Cardiac septum (tissue), 1 donor: ENCODE measurements around the gene LMTK2. TPM values are rescaled to one million over a fixed set of nuclear protein-coding genes. Genes with fewer than 3 reads are reported as not detected.

Experiments
- DNase-seq: peaks from one replicate; pipeline ENCODE4 v3.0.0-alpha.2; 2020; ENCODE audit warnings: low spot score
- intact Hi-C: fragments of 100-400 bp; cut with DNase I; formaldehyde crosslinking; loops from one replicate; pipeline ENCODE4 v1.14.0; 2022
- total RNA-seq: library from RNA; stranded (reverse); fragmentation: NEBNext Ultra II Directional; extraction: Animal tissue kit (Norgen Biotek cat#: 25700); gene quantifications from one replicate; pipeline ENCODE4 v1.2.1, GENCODE V29; 2021
- donor health status: DM: no; HTN: no; CAD: no.

Gene LMTK2
- total RNA-seq, 1 donor from 2014 or later = 28.3 TPM

DNA sequence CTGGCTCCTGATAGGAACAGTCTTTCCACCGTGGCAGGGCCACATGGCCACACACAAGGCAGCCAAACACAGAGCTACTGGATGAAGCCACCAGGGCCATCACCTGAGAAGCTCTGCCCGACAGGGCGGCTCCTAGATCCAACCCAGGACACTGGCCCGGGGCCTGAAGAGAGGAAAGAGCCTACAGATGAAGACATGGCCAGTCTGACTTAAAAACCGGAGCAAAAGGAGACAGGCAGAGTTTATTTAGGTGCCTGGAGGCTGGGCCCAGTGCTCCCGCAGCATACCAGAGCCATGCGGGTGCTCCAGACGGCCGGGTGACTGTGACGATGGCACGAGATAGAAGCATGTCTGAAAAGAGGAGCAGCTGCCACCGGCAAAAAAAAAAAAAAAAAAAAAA, 141.5 kb downstream of the LMTK2 start:
- no peak for DNase-seq
- intact Hi-C loops = no loop called here

DNA sequence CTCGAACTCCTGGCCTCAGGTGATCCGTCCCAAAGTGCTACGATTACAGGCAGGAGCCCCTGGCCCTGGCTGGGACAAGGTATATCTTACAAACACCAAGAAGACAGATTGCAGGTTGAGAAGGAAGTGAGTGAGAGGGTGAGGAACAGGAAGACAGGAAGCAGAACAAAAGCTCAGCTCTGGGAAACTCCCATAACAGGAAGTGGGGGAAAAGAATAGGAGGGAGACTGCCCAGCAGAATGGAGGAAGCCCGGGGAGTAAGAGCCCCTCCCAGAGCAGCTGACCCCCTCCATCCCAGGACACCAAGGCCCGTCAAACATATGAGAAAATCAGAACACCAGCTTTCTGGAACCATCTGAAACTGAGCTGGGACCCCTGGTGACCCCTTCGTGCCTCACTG, 142.4 kb downstream of the LMTK2 start:
- intact Hi-C loops = no loop called here
- DNase-seq = no peak

GRCh38 chr7:98250789-98251188, 144.1 kb downstream of the LMTK2 start:
- DNase-seq = no peak
- intact Hi-C loops = no loop called here

DNA sequence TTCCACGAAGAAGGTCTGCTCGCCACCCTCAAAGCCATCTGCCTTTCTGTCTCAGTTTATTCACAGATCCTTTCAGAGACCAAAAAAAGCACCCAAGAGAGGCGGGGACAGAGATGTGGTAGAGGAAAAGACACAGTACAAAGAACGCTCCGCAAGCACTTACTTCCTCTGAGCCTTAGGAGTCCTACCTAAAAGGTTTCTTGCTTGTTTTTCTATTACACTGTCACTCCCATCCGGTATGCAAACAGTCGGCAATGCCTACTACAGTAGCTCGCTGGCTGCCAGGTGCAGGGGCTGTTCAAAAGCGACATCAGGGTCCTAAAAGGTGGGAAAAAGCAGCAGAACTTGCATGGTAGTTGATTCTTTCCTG, 144.6 kb downstream of the LMTK2 start:
- intact Hi-C loops = no loop called here
- DNase-seq = no peak

DNA sequence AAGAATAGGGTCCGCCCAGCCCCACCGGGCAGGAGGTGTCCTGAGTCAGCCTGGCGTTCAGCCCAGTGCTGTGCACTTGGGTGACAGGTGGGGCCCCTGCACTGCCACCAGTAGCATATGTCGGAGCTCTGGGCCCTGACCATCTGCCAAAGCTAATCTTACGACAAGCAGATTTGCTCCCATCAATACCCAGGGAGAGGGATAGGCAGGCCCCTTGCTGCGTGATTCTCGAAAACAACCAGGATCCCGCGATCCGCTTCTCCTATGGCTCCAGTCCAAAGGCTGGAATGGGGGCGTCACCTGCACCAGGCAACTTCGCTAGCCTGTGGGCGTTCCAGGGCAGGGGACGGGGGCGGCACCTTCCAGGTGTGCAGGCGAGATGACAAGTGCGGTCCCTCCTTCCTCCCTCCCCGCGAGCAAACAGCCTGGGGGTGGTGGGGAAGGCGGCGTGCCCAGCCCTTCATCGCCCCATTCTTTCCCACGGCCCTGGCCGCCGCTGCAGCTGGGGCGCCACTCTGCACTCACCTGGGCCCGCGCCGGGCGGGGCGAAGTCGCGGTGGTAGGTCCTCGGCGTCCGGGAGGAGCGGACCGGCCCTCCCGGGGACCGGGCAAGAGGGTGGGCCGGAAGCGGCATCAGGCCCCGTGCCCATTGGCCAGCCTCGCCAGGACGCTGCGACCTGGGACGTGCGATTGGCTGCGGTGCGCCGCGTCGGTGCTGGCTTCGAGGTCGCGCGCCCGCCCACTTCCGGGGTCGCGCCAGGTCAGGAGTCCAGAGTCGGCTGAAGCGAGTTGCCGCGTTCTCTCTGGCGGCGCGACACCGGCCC, 145.2 kb downstream of the LMTK2 start, which contains the start of gene TECPR1:
Gene TECPR1, minus strand, starts transcription at position 632 of the 824 bp plus-strand sequence. CDS start 6,086 bp downstream, outside the sequence.
- DNase-seq = peak; percentile 99
- intact Hi-C loops = loop anchor here (1.0 kb wide), 1 partner anchor 28 kb away; no protein-coding TSS in a partner anchor

DNA sequence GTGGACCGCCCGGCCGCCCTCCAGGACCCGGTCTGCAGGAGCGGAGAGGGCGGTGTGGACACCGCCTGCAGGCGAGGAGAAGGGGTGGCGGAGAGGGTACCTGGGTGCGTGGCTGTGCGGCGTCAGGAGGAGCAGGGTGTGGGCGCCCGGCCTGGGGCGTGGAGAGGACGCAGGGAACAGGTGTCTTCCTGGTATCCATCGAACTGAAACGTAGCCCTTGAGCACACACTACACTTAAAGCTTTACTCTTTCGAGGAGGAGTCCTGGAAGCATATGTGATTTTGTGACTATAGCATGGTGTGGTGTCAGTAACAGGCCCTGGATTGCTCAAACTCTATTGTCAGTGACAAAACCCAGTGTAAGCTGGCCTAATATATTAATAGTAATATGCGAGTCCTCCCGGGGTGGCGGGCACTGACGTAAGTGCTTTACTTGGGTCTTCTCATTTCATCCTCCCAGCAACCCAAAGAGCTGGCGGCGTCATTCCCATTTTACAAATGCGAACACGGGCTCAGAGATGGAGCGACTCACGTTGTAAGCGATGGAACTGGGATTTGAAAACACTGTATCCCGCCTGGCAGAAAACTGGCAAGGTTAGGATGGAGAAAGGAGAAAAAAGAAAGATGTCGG, 145.9 kb downstream of the LMTK2 start:
- intact Hi-C loops = loop anchor here (1.0 kb wide), 1 partner anchor 28 kb away; no protein-coding TSS in a partner anchor
- DNase-seq = no peak

DNA sequence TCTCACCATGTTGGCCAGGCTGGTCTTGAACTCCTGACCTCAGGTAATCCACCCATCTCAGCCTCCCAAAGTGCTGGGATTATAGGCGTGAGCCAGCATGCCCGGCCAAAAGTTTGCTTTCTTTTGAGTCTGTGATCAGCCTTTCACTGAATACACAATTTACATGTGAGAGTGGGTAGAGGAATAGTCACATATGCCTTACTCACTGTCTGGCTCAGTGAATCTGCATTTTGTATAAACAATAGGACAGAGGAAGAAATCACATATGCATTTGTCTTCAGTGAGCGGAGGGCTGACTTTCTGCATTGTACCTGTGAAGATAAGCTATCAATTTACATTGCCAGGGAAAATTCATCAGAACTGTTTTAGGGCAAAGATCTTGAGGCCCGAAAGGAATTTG, 147.9 kb downstream of the LMTK2 start:
- intact Hi-C loops = no loop called here
- DNase-seq = no peak

GRCh38 chr7:98254951-98255610, 148.4 kb downstream of the LMTK2 start:
- intact Hi-C loops = no loop called here
- no peak for DNase-seq

DNA sequence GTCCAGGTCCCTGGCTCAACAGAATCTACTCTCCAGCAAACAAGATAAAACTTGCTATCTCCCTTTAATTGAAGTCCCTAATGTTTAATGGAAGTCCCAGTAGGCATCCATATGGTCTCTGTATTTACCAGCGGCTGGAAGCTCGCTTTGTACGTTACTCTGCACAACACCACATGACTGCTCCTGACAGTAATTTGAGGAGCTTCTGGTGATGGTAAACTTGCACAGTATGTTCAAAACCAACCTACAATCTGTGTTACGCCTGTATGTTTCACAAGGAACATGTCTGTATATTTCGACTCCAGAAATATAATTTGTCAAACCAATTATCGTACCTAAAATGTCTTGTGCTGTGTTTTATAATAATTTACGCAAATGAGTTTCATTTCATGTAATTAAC, 149.8 kb downstream of the LMTK2 start:
- intact Hi-C loops = no loop called here
- no peak for DNase-seq

DNA sequence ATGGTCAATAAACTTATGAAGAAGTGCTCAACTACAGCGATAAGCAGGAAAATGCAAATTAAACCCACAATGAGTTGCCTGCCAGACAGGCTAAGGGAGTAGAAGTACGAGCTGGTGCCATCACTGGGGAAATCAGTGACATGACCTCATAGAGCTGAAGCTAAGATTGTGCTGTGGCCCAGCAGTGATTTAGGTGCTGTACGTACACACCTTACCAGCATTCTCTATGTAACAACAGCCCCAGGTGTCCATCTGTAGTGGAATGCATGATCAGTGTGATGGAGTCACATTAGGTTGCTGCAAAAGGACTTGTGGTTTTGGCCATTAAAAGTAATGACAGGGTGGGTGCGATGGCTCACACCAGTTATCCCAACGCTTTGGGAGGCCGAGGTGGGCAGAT, 151.0 kb downstream of the LMTK2 start:
- intact Hi-C loops = no loop called here
- DNase-seq = no peak

Other genes starting within 250 kb of the LMTK2 start
- gene ASNS, start 234.5 kb upstream of the LMTK2 start, total RNA-seq = 14.3 TPM
- not detected for gene OCM2, start 116.7 kb upstream of the LMTK2 start, total RNA-seq
- gene BHLHA15, start 104.6 kb downstream of the LMTK2 start, total RNA-seq = not detected
- 16.6 TPM for gene TECPR1, start 145.4 kb downstream of the LMTK2 start, total RNA-seq
- 162 TPM for gene BRI3, start 174.8 kb downstream of the LMTK2 start, total RNA-seq